GM20000 (cell line): Measurements from ENCODE around the gene ASB7.
A peak's percentile ranks its signal among the peaks of the same experiment; 100 is the strongest.

ENCODE experiments used
- DNase-seq: peaks from one replicate; pipeline ENCODE4 v3.0.0; 2012; ENCODE audit warnings: low spot score
- TF ChIP-seq, protein P1 (sequence below): IDR thresholded peaks from 2 replicates; pipeline ENCODE4 v1.5.1; 2012; ENCODE audit warnings: mild to moderate bottlenecking, control low read depth; ENCODE audit errors: extremely low read depth, missing control alignments

The ASB7 gene, protein sequence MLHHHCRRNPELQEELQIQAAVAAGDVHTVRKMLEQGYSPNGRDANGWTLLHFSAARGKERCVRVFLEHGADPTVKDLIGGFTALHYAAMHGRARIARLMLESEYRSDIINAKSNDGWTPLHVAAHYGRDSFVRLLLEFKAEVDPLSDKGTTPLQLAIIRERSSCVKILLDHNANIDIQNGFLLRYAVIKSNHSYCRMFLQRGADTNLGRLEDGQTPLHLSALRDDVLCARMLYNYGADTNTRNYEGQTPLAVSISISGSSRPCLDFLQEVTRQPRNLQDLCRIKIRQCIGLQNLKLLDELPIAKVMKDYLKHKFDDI

DNA sequence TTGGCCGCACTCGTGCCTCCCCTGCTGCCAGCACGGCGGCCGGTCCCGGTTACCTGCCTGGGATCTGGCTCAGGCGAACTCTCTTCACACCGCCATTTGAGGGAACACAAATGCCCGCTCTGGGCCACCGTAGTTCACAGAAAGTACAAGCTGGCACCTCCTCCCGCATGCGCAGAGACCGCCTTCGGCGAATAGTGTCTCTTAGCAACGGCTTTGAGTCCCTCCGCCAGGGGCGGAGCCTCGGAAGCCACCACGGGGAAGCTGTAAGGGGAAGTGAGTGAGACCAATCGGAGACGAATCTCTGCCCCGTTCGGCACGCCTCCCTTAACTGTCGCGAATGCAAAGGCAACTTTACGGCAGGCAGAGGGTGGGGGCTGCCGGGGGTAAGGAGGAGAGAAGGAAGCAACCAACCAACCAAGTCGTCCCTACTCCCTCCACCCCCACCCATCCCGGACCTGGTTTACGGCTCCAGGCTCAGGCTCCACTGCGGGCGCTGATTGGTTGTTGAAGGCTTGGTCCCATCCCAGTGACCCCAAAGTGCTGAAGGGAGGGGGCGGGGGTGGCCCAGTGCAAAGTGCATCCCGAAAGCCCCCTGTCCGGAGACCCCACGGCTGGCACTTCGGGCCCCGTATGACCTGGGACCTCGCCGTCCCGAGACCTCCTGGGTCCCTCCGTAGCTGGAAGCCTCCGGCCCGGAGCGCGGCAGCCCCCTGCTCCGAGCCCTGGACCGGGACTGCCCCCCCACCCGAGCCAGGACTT, at the start of gene ASB7, which contains the start of gene LINS1:
Gene ASB7 (plus strand): TSS at position 526 of the 759 bp plus-strand sequence. CDS start 9,628 bp downstream, outside the sequence.
Gene LINS1 (minus strand): TSS at position 121 of the 759 bp plus-strand sequence. CDS start 21,342 bp downstream, outside the sequence.
- TF ChIP-seq, protein P1, sequence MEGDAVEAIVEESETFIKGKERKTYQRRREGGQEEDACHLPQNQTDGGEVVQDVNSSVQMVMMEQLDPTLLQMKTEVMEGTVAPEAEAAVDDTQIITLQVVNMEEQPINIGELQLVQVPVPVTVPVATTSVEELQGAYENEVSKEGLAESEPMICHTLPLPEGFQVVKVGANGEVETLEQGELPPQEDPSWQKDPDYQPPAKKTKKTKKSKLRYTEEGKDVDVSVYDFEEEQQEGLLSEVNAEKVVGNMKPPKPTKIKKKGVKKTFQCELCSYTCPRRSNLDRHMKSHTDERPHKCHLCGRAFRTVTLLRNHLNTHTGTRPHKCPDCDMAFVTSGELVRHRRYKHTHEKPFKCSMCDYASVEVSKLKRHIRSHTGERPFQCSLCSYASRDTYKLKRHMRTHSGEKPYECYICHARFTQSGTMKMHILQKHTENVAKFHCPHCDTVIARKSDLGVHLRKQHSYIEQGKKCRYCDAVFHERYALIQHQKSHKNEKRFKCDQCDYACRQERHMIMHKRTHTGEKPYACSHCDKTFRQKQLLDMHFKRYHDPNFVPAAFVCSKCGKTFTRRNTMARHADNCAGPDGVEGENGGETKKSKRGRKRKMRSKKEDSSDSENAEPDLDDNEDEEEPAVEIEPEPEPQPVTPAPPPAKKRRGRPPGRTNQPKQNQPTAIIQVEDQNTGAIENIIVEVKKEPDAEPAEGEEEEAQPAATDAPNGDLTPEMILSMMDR = no peak
- peak; percentile 92 for DNase-seq

DNA sequence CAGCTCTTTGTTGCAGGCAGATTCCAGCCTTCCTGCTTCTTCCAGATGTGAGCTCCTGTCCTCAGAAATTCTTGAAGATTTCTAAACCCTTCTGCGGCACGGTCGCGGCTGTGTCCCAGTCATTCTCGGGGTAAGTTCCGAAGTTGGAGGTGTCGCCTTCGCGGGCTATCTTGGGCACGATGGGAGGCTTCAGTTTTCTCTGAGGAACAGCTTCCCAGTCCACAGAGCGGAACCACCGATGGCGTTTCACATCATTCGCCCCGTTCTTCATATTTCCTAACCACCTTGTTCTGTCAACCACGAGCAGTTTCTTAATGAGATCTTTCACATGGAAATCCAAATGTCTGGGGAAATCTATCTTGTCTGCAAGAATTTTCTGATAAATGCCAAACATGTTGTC, 48.9 kb upstream of the ASB7 start:
- TF ChIP-seq, protein P1 = no peak

DNA sequence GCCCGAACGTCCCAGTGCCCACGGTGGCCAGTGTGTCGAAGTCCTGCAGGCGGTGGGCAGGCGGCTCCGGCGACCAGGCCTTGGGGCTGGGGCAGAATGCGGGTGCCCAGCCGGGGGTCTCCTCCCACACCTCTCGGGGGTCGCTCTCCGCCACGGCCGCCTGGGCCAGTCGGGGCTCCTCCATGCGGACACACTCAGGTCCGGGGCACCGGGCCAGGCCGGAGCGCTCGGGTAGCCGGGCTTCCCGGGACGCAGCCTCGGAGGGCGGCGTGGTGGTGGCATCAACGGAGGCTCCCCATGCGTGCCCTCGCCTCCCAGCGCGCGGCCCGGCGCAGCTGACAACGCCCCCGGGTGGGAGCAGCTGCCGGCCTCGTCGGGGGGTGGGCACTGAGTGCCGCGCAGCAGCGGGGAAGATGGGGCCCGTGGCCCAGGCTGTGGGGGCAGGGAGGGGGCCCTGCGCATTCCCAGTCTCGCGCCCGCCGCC, 43.6 kb upstream of the ASB7 start:
- TF ChIP-seq, protein P1 = no peak
- DNase-seq = no peak

More for the DNA sequence above, 48.9 kb upstream of the ASB7 start:
- DNase-seq = no peak

DNA sequence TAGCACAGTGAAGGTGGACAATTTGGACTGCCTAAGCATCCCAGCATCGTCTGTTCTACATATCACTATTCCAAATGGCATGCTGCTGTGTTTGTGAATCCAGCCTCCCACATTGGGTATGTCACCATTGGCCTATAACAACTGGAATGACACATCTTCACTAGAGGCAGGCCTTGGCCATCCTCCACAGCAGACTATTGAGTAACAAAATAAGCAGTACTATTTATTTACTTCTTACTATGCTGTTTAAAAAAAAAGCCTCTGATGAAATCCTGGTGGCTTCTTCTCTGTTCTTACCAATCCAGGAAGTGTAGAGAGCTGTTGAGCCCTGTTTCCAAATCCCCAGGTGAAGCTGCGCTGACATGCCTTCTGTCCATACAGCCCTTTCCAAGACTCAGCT, 43.1 kb upstream of the ASB7 start:
- no peak for DNase-seq
- TF ChIP-seq, protein P1 = no peak

DNA sequence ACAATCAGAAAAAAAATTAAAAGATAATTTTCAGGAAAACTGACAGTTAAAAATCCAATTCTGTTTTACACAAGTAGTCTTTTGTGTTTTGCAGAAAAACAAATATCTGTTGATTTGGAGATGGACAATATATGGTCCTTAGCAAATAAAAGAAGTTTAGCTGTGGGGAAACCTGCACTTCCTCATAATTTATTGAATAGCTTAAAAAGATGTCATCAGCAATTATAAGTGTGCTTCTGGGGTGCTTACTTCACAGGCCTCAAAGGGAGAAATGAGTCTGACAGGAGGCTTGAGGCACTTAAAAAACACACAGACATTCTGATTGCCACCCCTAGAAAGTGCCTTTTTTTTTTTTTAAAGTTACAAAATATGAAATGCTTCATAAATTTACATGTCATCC, 42.1 kb upstream of the ASB7 start:
- no peak for DNase-seq

DNA sequence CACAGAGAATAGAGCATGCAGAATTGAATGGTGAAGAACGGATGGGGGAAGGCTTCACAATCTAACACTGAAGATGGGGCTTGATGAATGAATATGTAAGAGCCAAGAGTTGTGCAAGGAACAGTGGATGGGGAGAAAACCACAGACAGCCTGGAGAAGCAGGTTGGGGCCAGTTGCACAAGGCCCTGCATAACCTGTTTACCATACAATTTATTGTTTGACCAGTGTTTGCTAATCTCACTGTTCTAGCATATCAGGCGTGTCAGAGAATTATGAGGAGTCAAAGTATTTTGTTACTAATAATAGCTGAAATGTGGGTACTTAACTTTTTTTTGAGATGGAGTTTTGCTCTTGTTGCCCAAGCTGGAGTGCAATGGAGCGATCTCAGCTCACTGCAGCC, 36.8 kb upstream of the ASB7 start:
- TF ChIP-seq, protein P1 = no peak
- DNase-seq = no peak

More for the DNA sequence above, 42.1 kb upstream of the ASB7 start:
- TF ChIP-seq, protein P1 = no peak
